Stimulated activated CD8-positive, alpha-beta memory T cell treated with anti-CD3 and anti-CD28 coated beads, Interleukin-15, amount 100 ng/mL, for 1 hour (primary cell): Measurements from ENCODE around the gene FABP1.

Experiments used
- DNase-seq: peaks from one replicate; pipeline ENCODE4 v3.0.0-alpha.2; 2020; ENCODE audit warnings: low read depth

Gene FABP1

GRCh38 chr2:88078643-88079172 is 49.2 kb downstream of the FABP1 start:
- no peak for DNase-seq

- no peak for DNase-seq
Observed at GRCh38 chr2:88077080-88077479, 50.8 kb downstream of the FABP1 start.

GRCh38 chr2:88074854-88075292 is 53.0 kb downstream of the FABP1 start:
- no peak for DNase-seq

GRCh38 chr2:88074150-88074549 is 53.7 kb downstream of the FABP1 start:
- no peak for DNase-seq
